ENCODE results near the gene SNAI3. TPM values are rescaled to one million over a fixed set of nuclear protein-coding genes. Genes with fewer than 3 reads are reported as not detected.

SNAI3 gene
- total RNA-seq, 1 experiment from 2014 or later: not detected

- DNase-seq (ENCODE audit: low read depth, low spot score): no peak
- Histone ChIP-seq H3K9me3 (ENCODE audit: control insufficient read depth, insufficient read depth, low read depth, low read length) (no peaks in the 10 kb centered on the region), H3K36me3 (ENCODE audit: control insufficient read depth, insufficient read depth, low read length) (no peaks in the 10 kb centered on the region), H3K27me3 (ENCODE audit: control insufficient read depth, insufficient read depth, low read length) (no peaks in the 10 kb centered on the region), H3K27ac (ENCODE audit: low read length) (no peak overlapping the region), H3K4me3 (ENCODE audit: low read depth in 2 of 2, low read length in 2 of 2) (no peak overlapping the region), H3K4me1 (ENCODE audit: control insufficient read depth, insufficient read depth, low read length) (no peaks in the 10 kb centered on the region)
- intact Hi-C loops (cut with micrococcal nuclease; ENCODE audit: unreplicated experiment) (no loop called here), in situ Hi-C loops (cut with HindIII; ENCODE audit: low pct_unique_long_range_greater_than_20kb, low sequenced_read_pairs) (no loop called here)
- CTCF ChIA-PET: no interaction called here
- BruUV-seq (replicated peaks): no TSS peak
- no peak for TF ChIP-seq POLR2AphosphoS5 (IDR thresholded peaks at IDR 0.05; ENCODE audit: low read depth, low read length)
- no peak for TF ChIP-seq SIN3A (IDR thresholded peaks at IDR 0.05; ENCODE audit: borderline replicate concordance, insufficient read depth, low read depth, low read length)
- no peak for TF ChIP-seq CTCF (IDR thresholded peaks at IDR 0.05)
- no peak for TF ChIP-seq TCF7L2 (IDR thresholded peaks at IDR 0.05; ENCODE audit: low read depth, low read length)
- TF ChIP-seq REST (IDR thresholded peaks at IDR 0.05; ENCODE audit: insufficient read depth in 1 of 2, low read depth in 2 of 2, low read length in 1 of 2): no peak
- POLR2A ChIA-PET: no interaction called here
- ATAC-seq: no peak
Observed at GRCh38 chr16:88693420-88694177, 7.3 kb upstream of the SNAI3 start.

GRCh38 chr16:88692861-88693260, 6.6 kb upstream of the SNAI3 start:
- no TSS peak for BruUV-seq (replicated peaks)
- Histone ChIP-seq H3K4me1 (ENCODE audit: control insufficient read depth, insufficient read depth, low read length) (no peaks in the 10 kb centered on the region), H3K4me3 (ENCODE audit: low read depth in 2 of 2, low read length in 2 of 2) (no peak overlapping the region), H3K27ac (ENCODE audit: low read length) (no peak overlapping the region), H3K9me3 (ENCODE audit: control insufficient read depth, insufficient read depth, low read depth, low read length) (no peaks in the 10 kb centered on the region), H3K27me3 (ENCODE audit: control insufficient read depth, insufficient read depth, low read length) (no peaks in the 10 kb centered on the region), H3K36me3 (ENCODE audit: control insufficient read depth, insufficient read depth, low read length) (no peaks in the 10 kb centered on the region)
- no peak for ATAC-seq
- POLR2A ChIA-PET: no interaction called here
- in situ Hi-C loops (cut with HindIII; ENCODE audit: low pct_unique_long_range_greater_than_20kb, low sequenced_read_pairs) (no loop called here), intact Hi-C loops (cut with micrococcal nuclease; ENCODE audit: unreplicated experiment) (no loop called here)
- CTCF ChIA-PET: no interaction called here
- no peak for TF ChIP-seq SIN3A (IDR thresholded peaks at IDR 0.05; ENCODE audit: borderline replicate concordance, insufficient read depth, low read depth, low read length)
- no peak for TF ChIP-seq POLR2AphosphoS5 (IDR thresholded peaks at IDR 0.05; ENCODE audit: low read depth, low read length)
- DNase-seq (ENCODE audit: low read depth, low spot score): no peak

- H3K36me3 ChIP-seq (ENCODE audit: control insufficient read depth, insufficient read depth, low read length): no peaks in the 10 kb centered on the region
- ChIA-PET CTCF (no interaction called here), POLR2A (no interaction called here)
- no peak for DNase-seq (ENCODE audit: low read depth, low spot score)
- TF ChIP-seq SIN3A (IDR thresholded peaks at IDR 0.05; ENCODE audit: borderline replicate concordance, insufficient read depth, low read depth, low read length): no peak
- TF ChIP-seq TCF7L2 (IDR thresholded peaks at IDR 0.05; ENCODE audit: low read depth, low read length): no peak
- TF ChIP-seq POLR2AphosphoS5 (IDR thresholded peaks at IDR 0.05; ENCODE audit: low read depth, low read length): no peak
- intact Hi-C loops (cut with micrococcal nuclease; ENCODE audit: unreplicated experiment) (no loop called here), in situ Hi-C loops (cut with HindIII; ENCODE audit: low pct_unique_long_range_greater_than_20kb, low sequenced_read_pairs) (no loop called here)
- no peak overlapping the region for H3K4me3 ChIP-seq (ENCODE audit: low read depth in 2 of 2, low read length in 2 of 2)
- no peak overlapping the region for H3K27ac ChIP-seq (ENCODE audit: low read length)
- BruUV-seq (replicated peaks): no TSS peak
- ATAC-seq: no peak
- H3K4me1 ChIP-seq (ENCODE audit: control insufficient read depth, insufficient read depth, low read length): no peaks in the 10 kb centered on the region; the same call in 1 of the 2 replicates
- H3K27me3 ChIP-seq (ENCODE audit: control insufficient read depth, insufficient read depth, low read length): no peaks in the 10 kb centered on the region
- H3K9me3 ChIP-seq (ENCODE audit: control insufficient read depth, insufficient read depth, low read depth, low read length): no peaks in the 10 kb centered on the region
Observed at GRCh38 chr16:88691924-88692560, 5.7 kb upstream of the SNAI3 start.
